Colonic mucosa (tissue), 4 donors: ENCODE data around the gene NUDT9. TPM values are rescaled to one million over a fixed set of nuclear protein-coding genes. Genes with fewer than 3 reads are reported as not detected.
"Not testable (repeated sequence)": the region's sequence is repeated elsewhere in the genome, so short reads cannot be mapped to it uniquely, and the experiment has no call there.

Experiments
- DNase-seq: peaks from one replicate; pipeline ENCODE4 v3.0.0-alpha.2; 2020
- H3K27ac ChIP-seq: fragments of 200-600 bp; one replicate; pipeline ENCODE4 v1.8.0; 2021
- H3K27me3 ChIP-seq: fragments of 200-600 bp; one replicate; pipeline ENCODE4 v1.8.0; 2021
- H3K36me3 ChIP-seq: fragments of 200-600 bp; one replicate; pipeline ENCODE4 v1.8.0; 2021
- H3K4me1 ChIP-seq: fragments of 200-600 bp; one replicate; pipeline ENCODE4 v1.8.0; 2021; ENCODE audit warnings: mild to moderate bottlenecking
- H3K4me3 ChIP-seq: fragments of 200-600 bp; one replicate; pipeline ENCODE4 v1.8.0; 2021
- H3K9ac ChIP-seq, 2 donors: one replicate each; pipeline ENCODE4 v1.7.0; 2013; ENCODE audit warnings: control low read depth in 2 of 2, low read depth in 2 of 2, low read length in 2 of 2
- H3K9me3 ChIP-seq: fragments of 200-600 bp; one replicate; pipeline ENCODE4 v1.8.0; 2021
- CTCF ChIP-seq: fragments of 200-600 bp; IDR thresholded peaks from one replicate; pipeline ENCODE4 v1.8.0; 2022; ENCODE audit warnings: antibody characterized with exemption, mild to moderate bottlenecking
- intact Hi-C: fragments of 100-400 bp; cut with DNase I; formaldehyde crosslinking; loops from one replicate; pipeline ENCODE4 v1.14.1; 2022
- total RNA-seq, 2 donors: library from RNA; stranded (reverse); fragmentation: NEBNext Ultra II Directional in 1 of 2; extraction: Animal tissue kit (Norgen Biotek cat#: 25700) in 1 of 2; gene quantifications; one replicate each; pipeline ENCODE4 v1.2.1, GENCODE V29; 2021
- donor health status: healthy.
- donor health status: DM: no; HTN: no; CAD: no.
- donor health status: DM: no; HTN: no; CAD: no.

The NUDT9 gene
- total RNA-seq, 2 donors from 2014 or later: 31.4 to 52.0 TPM

- no peaks in the 10 kb centered on the region for H3K4me1 ChIP-seq
- TF ChIP-seq CTCF: no peak
- no peaks in the 10 kb centered on the region for H3K27me3 ChIP-seq
- no peak overlapping the region for H3K27ac ChIP-seq
- no peaks in the 10 kb centered on the region for H3K36me3 ChIP-seq
- no peak for DNase-seq
- no peak overlapping the region for H3K9ac ChIP-seq
- intact Hi-C loops: no loop called here
- no peaks in the 10 kb centered on the region for H3K9me3 ChIP-seq
- no peak overlapping the region for H3K4me3 ChIP-seq
Measured at GRCh38 chr4:87433342-87433741, 11.0 kb downstream of the NUDT9 start.

GRCh38 chr4:87442889-87443288 is 20.5 kb downstream of the NUDT9 start:
- H3K36me3 ChIP-seq: no peaks in the 10 kb centered on the region
- H3K9me3 ChIP-seq: no peaks in the 10 kb centered on the region

GRCh38 chr4:87444741-87445140 is 22.4 kb downstream of the NUDT9 start:
- Histone ChIP-seq H3K36me3 (no peaks in the 10 kb centered on the region), H3K4me3 (no peak overlapping the region), H3K4me1 (no peaks in the 10 kb centered on the region), H3K27me3 (no peaks in the 10 kb centered on the region), H3K27ac (no peak overlapping the region), H3K9ac (no peak overlapping the region), H3K9me3 (no peaks in the 10 kb centered on the region)
- no peak for DNase-seq
- intact Hi-C loops: no loop called here
- TF ChIP-seq CTCF: no peak

More at GRCh38 chr4:87442889-87443288, 20.5 kb downstream of the NUDT9 start:
- no peak for TF ChIP-seq CTCF
- H3K27ac ChIP-seq: no peak overlapping the region
- no peak for DNase-seq
- no peak overlapping the region for H3K4me3 ChIP-seq
- intact Hi-C loops: no loop called here
- H3K27me3 ChIP-seq: no peaks in the 10 kb centered on the region
- no peak overlapping the region for H3K9ac ChIP-seq
- no peaks in the 10 kb centered on the region for H3K4me1 ChIP-seq

GRCh38 chr4:87445964-87446363 is 23.6 kb downstream of the NUDT9 start:
- H3K4me3 ChIP-seq: no peak overlapping the region
- no peaks in the 10 kb centered on the region for H3K4me1 ChIP-seq
- H3K9me3 ChIP-seq: no peaks in the 10 kb centered on the region
- no peak overlapping the region for H3K27ac ChIP-seq
- intact Hi-C loops: no loop called here
- no peak overlapping the region for H3K9ac ChIP-seq
- no peak for TF ChIP-seq CTCF
- H3K36me3 ChIP-seq: no peaks in the 10 kb centered on the region
- no peak for DNase-seq
- no peaks in the 10 kb centered on the region for H3K27me3 ChIP-seq

GRCh38 chr4:87446375-87446774 is 24.0 kb downstream of the NUDT9 start:
- intact Hi-C loops, H3K27me3 ChIP-seq, H3K36me3 ChIP-seq, H3K4me1 ChIP-seq, H3K9ac ChIP-seq, H3K4me3 ChIP-seq, H3K27ac ChIP-seq, H3K9me3 ChIP-seq: not testable (repeated sequence)
- DNase-seq: peak; percentile 34

- Histone ChIP-seq H3K9ac (no peak overlapping the region), H3K9me3 (no peaks in the 10 kb centered on the region), H3K4me3 (no peak overlapping the region), H3K27ac (no peak overlapping the region), H3K4me1 (no peaks in the 10 kb centered on the region), H3K36me3 (no peaks in the 10 kb centered on the region), H3K27me3 (no peaks in the 10 kb centered on the region)
- no peak for TF ChIP-seq CTCF
- intact Hi-C loops: no loop called here
- no peak for DNase-seq
Measured at GRCh38 chr4:87451537-87451936, 29.2 kb downstream of the NUDT9 start.
